IPS-15b (cell line): ENCODE data around the gene AMN.

Experiments
- H3K27me3 ChIP-seq: one replicate; pipeline ENCODE4 v1.6.1; 2013; ENCODE audit warnings: low read length; ENCODE audit not compliant: control insufficient read depth, insufficient read depth
- H3K36me3 ChIP-seq: one replicate; pipeline ENCODE4 v1.6.1; 2013; ENCODE audit warnings: low read length; ENCODE audit not compliant: control insufficient read depth, insufficient read depth
- H3K4me1 ChIP-seq: one replicate; pipeline ENCODE4 v1.6.1; 2013; ENCODE audit warnings: mild to moderate bottlenecking, low read length; ENCODE audit not compliant: control insufficient read depth, insufficient read depth
- H3K4me3 ChIP-seq: one replicate; pipeline ENCODE4 v1.5.1; 2013; ENCODE audit warnings: low read depth, low read length
- H3K9ac ChIP-seq: one replicate; pipeline ENCODE4 v1.6.1; 2013; ENCODE audit warnings: low read depth, mild to moderate bottlenecking, low read length
- H3K9me3 ChIP-seq: one replicate; pipeline ENCODE4 v1.6.1; 2013; ENCODE audit warnings: mild to moderate bottlenecking, low read length; ENCODE audit not compliant: control insufficient read depth, insufficient read depth

AMN gene

GRCh38 chr14:102900631-102901571 lies 21.6 kb upstream of the AMN start:
- no peak overlapping the region for H3K4me3 ChIP-seq
- no peaks in the 10 kb centered on the region for H3K4me1 ChIP-seq
- no peak overlapping the region for H3K9ac ChIP-seq
- H3K36me3 ChIP-seq, result peaks cover 11% of the 10 kb centered on the region
- no peaks in the 10 kb centered on the region for H3K27me3 ChIP-seq
- H3K9me3 ChIP-seq, result peaks cover under 1% of the 10 kb centered on the region

- Histone ChIP-seq H3K9me3 (peaks cover 2% of the 10 kb centered on the region), H3K4me1 (no peaks in the 10 kb centered on the region), H3K36me3 (peaks cover 11% of the 10 kb centered on the region), H3K27me3 (no peaks in the 10 kb centered on the region), H3K4me3 (no peak overlapping the region), H3K9ac (no peak overlapping the region)
Observed at GRCh38 chr14:102901633-102902032, 20.8 kb upstream of the AMN start.

- H3K9ac ChIP-seq, result no peak overlapping the region
- peaks cover 2% of the 10 kb centered on the region for H3K9me3 ChIP-seq
- peaks cover 15% of the 10 kb centered on the region for H3K36me3 ChIP-seq
- H3K27me3 ChIP-seq, result no peaks in the 10 kb centered on the region
- no peaks in the 10 kb centered on the region for H3K4me1 ChIP-seq
- H3K4me3 ChIP-seq, result no peak overlapping the region
Observed at GRCh38 chr14:102902086-102902485, 20.4 kb upstream of the AMN start.

- H3K36me3 ChIP-seq, result peaks cover 19% of the 10 kb centered on the region
- no peak overlapping the region for H3K4me3 ChIP-seq
- no peaks in the 10 kb centered on the region for H3K27me3 ChIP-seq
- H3K4me1 ChIP-seq, result no peaks in the 10 kb centered on the region
- no peak overlapping the region for H3K9ac ChIP-seq
- H3K9me3 ChIP-seq, result peaks cover 2% of the 10 kb centered on the region
Observed at GRCh38 chr14:102902523-102903247, 19.8 kb upstream of the AMN start.

GRCh38 chr14:102903248-102903888 lies 19.1 kb upstream of the AMN start:
- Histone ChIP-seq H3K9me3 (peaks cover 2% of the 10 kb centered on the region), H3K36me3 (peaks cover 23% of the 10 kb centered on the region), H3K27me3 (no peaks in the 10 kb centered on the region), H3K9ac (no peak overlapping the region), H3K4me1 (no peaks in the 10 kb centered on the region), H3K4me3 (no peak overlapping the region)

- H3K4me3 ChIP-seq, result no peak overlapping the region
- H3K9ac ChIP-seq, result no peak overlapping the region
- H3K9me3 ChIP-seq, result peaks cover 2% of the 10 kb centered on the region
- H3K4me1 ChIP-seq, result no peaks in the 10 kb centered on the region
- H3K36me3 ChIP-seq, result peaks cover 23% of the 10 kb centered on the region
- no peaks in the 10 kb centered on the region for H3K27me3 ChIP-seq
Observed at GRCh38 chr14:102903889-102904512, 18.5 kb upstream of the AMN start.

GRCh38 chr14:102905116-102906108 lies 17.1 kb upstream of the AMN start:
- Histone ChIP-seq H3K4me3 (no peak overlapping the region), H3K27me3 (no peaks in the 10 kb centered on the region), H3K4me1 (no peaks in the 10 kb centered on the region), H3K9ac (no peak overlapping the region), H3K36me3 (peaks cover 23% of the 10 kb centered on the region), H3K9me3 (peaks cover 2% of the 10 kb centered on the region)

- Histone ChIP-seq H3K36me3 (peaks cover 23% of the 10 kb centered on the region), H3K4me3 (no peak overlapping the region), H3K9ac (no peak overlapping the region), H3K9me3 (peaks cover 2% of the 10 kb centered on the region), H3K4me1 (no peaks in the 10 kb centered on the region), H3K27me3 (no peaks in the 10 kb centered on the region)
Observed at GRCh38 chr14:102906616-102907302, 15.7 kb upstream of the AMN start.

- peaks cover 2% of the 10 kb centered on the region for H3K9me3 ChIP-seq
- peaks cover 23% of the 10 kb centered on the region for H3K36me3 ChIP-seq
- H3K4me3 ChIP-seq, result no peak overlapping the region
- no peak overlapping the region for H3K9ac ChIP-seq
- no peaks in the 10 kb centered on the region for H3K4me1 ChIP-seq
- H3K27me3 ChIP-seq, result no peaks in the 10 kb centered on the region
Observed at GRCh38 chr14:102907303-102907844, 15.1 kb upstream of the AMN start.
